ENCODE data around the gene SLC25A21.
A peak's percentile ranks its signal among the peaks of the same experiment; 100 is the strongest.
"Not testable (repeated sequence)": the region's sequence is repeated elsewhere in the genome, so short reads cannot be mapped to it uniquely, and the experiment has no call there.

SLC25A21 gene

GRCh38 chr14:37171678-37172023 is 755 bp downstream of the SLC25A21 start:
- no peak for TF ChIP-seq CTCF (IDR thresholded peaks at IDR 0.05; ENCODE audit: low read depth, low read length, missing control alignments)
- H3K4me3 ChIP-seq (ENCODE audit: low read depth, low read length), result peak overlapping the region; percentile 68
- no peak for DNase-seq (ENCODE audit: low read depth)
- in situ Hi-C loops (cut with HindIII; ENCODE audit: low sequenced_read_pairs), result no loop called here

GRCh38 chr14:37170993-37171392 is 1.4 kb downstream of the SLC25A21 start:
- no peak for DNase-seq (ENCODE audit: low read depth)
- in situ Hi-C loops (cut with HindIII; ENCODE audit: low sequenced_read_pairs), result no loop called here
- H3K4me3 ChIP-seq (ENCODE audit: low read depth, low read length), result no peak overlapping the region
- TF ChIP-seq CTCF (IDR thresholded peaks at IDR 0.05; ENCODE audit: low read depth, low read length, missing control alignments), result no peak

- in situ Hi-C loops (cut with HindIII; ENCODE audit: low sequenced_read_pairs), result no loop called here
- no peak for DNase-seq (ENCODE audit: low read depth)
- TF ChIP-seq CTCF (IDR thresholded peaks at IDR 0.05; ENCODE audit: low read depth, low read length, missing control alignments), result no peak
- no peak overlapping the region for H3K4me3 ChIP-seq (ENCODE audit: low read depth, low read length)
These were observed 2.2 kb downstream of the SLC25A21 start for GRCh38 chr14:37170237-37170636.

- no peak for DNase-seq (ENCODE audit: low read depth)
- TF ChIP-seq CTCF (IDR thresholded peaks at IDR 0.05; ENCODE audit: low read depth, low read length, missing control alignments), result no peak
- in situ Hi-C loops (cut with HindIII; ENCODE audit: low sequenced_read_pairs), result no loop called here
These were observed 3.7 kb downstream of the SLC25A21 start for GRCh38 chr14:37168721-37169120.

GRCh38 chr14:37167151-37168047 is 5.0 kb downstream of the SLC25A21 start:
- no peak for TF ChIP-seq CTCF (IDR thresholded peaks at IDR 0.05; ENCODE audit: low read depth, low read length, missing control alignments)
- no peak overlapping the region for H3K4me3 ChIP-seq (ENCODE audit: low read depth, low read length)
- no peak for DNase-seq (ENCODE audit: low read depth)
- in situ Hi-C loops (cut with HindIII; ENCODE audit: low sequenced_read_pairs), result no loop called here

More at GRCh38 chr14:37168721-37169120, 3.7 kb downstream of the SLC25A21 start:
- no peak overlapping the region for H3K4me3 ChIP-seq (ENCODE audit: low read depth, low read length)

GRCh38 chr14:37165794-37166193 is 6.6 kb downstream of the SLC25A21 start:
- DNase-seq (ENCODE audit: low read depth), result no peak
- in situ Hi-C loops (cut with HindIII; ENCODE audit: low sequenced_read_pairs), result no loop called here
- H3K4me3 ChIP-seq (ENCODE audit: low read depth, low read length), result no peak overlapping the region
- TF ChIP-seq CTCF (IDR thresholded peaks at IDR 0.05; ENCODE audit: low read depth, low read length, missing control alignments), result no peak

- in situ Hi-C loops (cut with HindIII; ENCODE audit: low sequenced_read_pairs); DNase-seq (ENCODE audit: low read depth); H3K4me3 ChIP-seq (ENCODE audit: low read depth, low read length): not testable (repeated sequence)
These were observed 10.1 kb downstream of the SLC25A21 start for GRCh38 chr14:37162307-37162706.

Measured in astrocyte of the cerebellum (primary cell).